CD14-positive monocyte (primary cell): ENCODE data around the gene MACROH2A2. TPM values are rescaled to one million over a fixed set of nuclear protein-coding genes. Genes with fewer than 3 reads are reported as not detected.

ENCODE experiments used
- DNase-seq, 3 donors: peaks; one replicate each; pipeline ENCODE4 v3.0.0-alpha.2; 2011 to 2022
- H2AFZ ChIP-seq: 2 replicates; pipeline ENCODE4 v1.6.0; 2012; ENCODE audit warnings: mild to moderate bottlenecking, low read depth, low read length, inconsistent platforms; ENCODE audit not compliant: insufficient read depth, poor library complexity, severe bottlenecking
- H3K27ac ChIP-seq, 2 donors: 1 replicate in 1 of 2; 2 replicates in 1 of 2; pipeline ENCODE4 v1.5.1; 2012 to 2013; ENCODE audit warnings: low read length in 2 of 2, control low read depth in 1 of 2, inconsistent platforms in 1 of 2, low read depth in 1 of 2, mild to moderate bottlenecking in 1 of 2
- H3K27me3 ChIP-seq, 2 donors: one replicate each; pipeline versions ENCODE4 v1.6.0 to v1.6.1; 2011 to 2013; ENCODE audit warnings: low read length in 2 of 2; ENCODE audit not compliant: control insufficient read depth in 2 of 2, insufficient read depth in 2 of 2
- H3K36me3 ChIP-seq, 2 donors: replicated peaks in 1 of 2; 1 replicate in 1 of 2; 2 replicates in 1 of 2; pipeline versions ENCODE4 v1.5.1 to v1.6.1; 2012 to 2013; ENCODE audit warnings: low read length in 2 of 2, control low read depth in 1 of 2, inconsistent platforms in 1 of 2, mild to moderate bottlenecking in 1 of 2; ENCODE audit not compliant: insufficient read depth in 2 of 2, control insufficient read depth in 1 of 2
- H3K4me1 ChIP-seq, 2 donors: 1 replicate in 1 of 2; 2 replicates in 1 of 2; pipeline versions ENCODE4 v1.5.1 to v1.6.1; 2012 to 2013; ENCODE audit warnings: low read length in 2 of 2, control low read depth in 1 of 2, inconsistent platforms in 1 of 2, mild to moderate bottlenecking in 1 of 2, moderate library complexity in 1 of 2; ENCODE audit not compliant: insufficient read depth in 2 of 2, control insufficient read depth in 1 of 2
- H3K4me2 ChIP-seq: replicated peaks from 2 replicates; pipeline ENCODE3; 2012; ENCODE audit warnings: low read length, moderate library complexity, mild to moderate bottlenecking; ENCODE audit not compliant: poor library complexity, severe bottlenecking; ENCODE audit errors: extremely low read depth
- H3K4me3 ChIP-seq, 3 experiments: fragments of 200-600 bp in 1 of 3; sonication (generic) in 1 of 3; replicated peaks in 1 of 3; 1 replicate in 2 of 3; 2 replicates in 1 of 3; pipeline ENCODE4 v1.5.1; 2011 to 2013; ENCODE audit warnings: low read length in 3 of 3, mild to moderate bottlenecking in 3 of 3, control low read depth in 2 of 3, low read depth in 2 of 3, inconsistent platforms in 1 of 3, moderate library complexity in 1 of 3
- H3K79me2 ChIP-seq: 2 replicates; pipeline ENCODE4 v1.6.0; 2012; ENCODE audit warnings: mild to moderate bottlenecking, control low read depth, inconsistent platforms, low read length, moderate library complexity; ENCODE audit not compliant: insufficient read depth
- H3K9ac ChIP-seq: 2 replicates; pipeline ENCODE4 v1.6.0; 2017; ENCODE audit warnings: low read length, mild to moderate bottlenecking; ENCODE audit not compliant: insufficient read depth, poor library complexity, severe bottlenecking
- H3K9me3 ChIP-seq, 2 donors: replicated peaks in 1 of 2; 1 replicate in 1 of 2; 2 replicates in 1 of 2; pipeline versions ENCODE4 v1.5.1 to v1.6.1; 2012 to 2013; ENCODE audit warnings: low read length in 2 of 2, control low read depth in 1 of 2; ENCODE audit not compliant: control insufficient read depth in 1 of 2, insufficient read depth in 1 of 2
- H4K20me1 ChIP-seq: 2 replicates; pipeline ENCODE4 v1.6.0; 2012; ENCODE audit warnings: mild to moderate bottlenecking, low read length, control low read depth, moderate library complexity; ENCODE audit not compliant: insufficient read depth
- H3K27ac Mint-ChIP-seq, 7 donors: one replicate each; pipeline ENCODE4 v1.8.0; 2020; ENCODE audit warnings: mild to moderate bottlenecking in 7 of 7, mixed read lengths in 7 of 7, moderate library complexity in 6 of 7, inconsistent platforms in 2 of 7
- H3K27me3 Mint-ChIP-seq, 3 donors: one replicate each; pipeline ENCODE4 v1.8.0; 2021 to 2022; ENCODE audit warnings: low read depth in 3 of 3, mild to moderate bottlenecking in 3 of 3, mixed read lengths in 3 of 3, moderate library complexity in 3 of 3, inconsistent platforms in 1 of 3
- H3K36me3 Mint-ChIP-seq, 2 donors: one replicate each; pipeline ENCODE4 v1.8.0; 2020; ENCODE audit warnings: mixed read lengths in 2 of 2, inconsistent platforms in 1 of 2, mild to moderate bottlenecking in 1 of 2
- H3K4me1 Mint-ChIP-seq: one replicate; pipeline ENCODE4 v1.8.0; 2020; ENCODE audit warnings: mild to moderate bottlenecking, mixed read lengths
- H3K4me3 Mint-ChIP-seq, 2 donors: one replicate each; pipeline ENCODE4 v1.8.0; 2020; ENCODE audit warnings: mild to moderate bottlenecking in 2 of 2, mixed read lengths in 2 of 2, moderate library complexity in 1 of 2
- H3K9me3 Mint-ChIP-seq, 7 donors: one replicate each; pipeline ENCODE4 v1.8.0; 2020 to 2022; ENCODE audit warnings: mixed read lengths in 7 of 7, mild to moderate bottlenecking in 6 of 7, moderate library complexity in 6 of 7, inconsistent platforms in 2 of 7
- CTCF ChIP-seq: fragments of 200-600 bp; IDR thresholded peaks from one replicate; pipeline ENCODE4 v1.8.0; 2022; ENCODE audit warnings: antibody characterized with exemption, mild to moderate bottlenecking
- WGBS: methylation state at CpG from one replicate; pipeline ENCODE4 v1.1.5; 2013; ENCODE audit warnings: missing lambda C conversion rate; ENCODE audit not compliant: insufficient coverage; 5-methylcytosine and 5-hydroxymethylcytosine counted together
- intact Hi-C, 2 donors: fragments of 100-400 bp; cut with micrococcal nuclease; formaldehyde crosslinking; loops; one replicate each; pipeline versions ENCODE4 v1.15.0 to v1.15.1; 2023
- polyA plus RNA-seq, 3 donors: library from polyadenylated mRNA; depleted of rRNA in 1 of 3; unstranded in 2 of 3; stranded (reverse) in 1 of 3; fragments of 300-500 nt in 2 of 3; fragments of >200 nt in 1 of 3; fragmentation: Illumina TruSeq in 2 of 3; gene quantifications; 1 replicate in 2 of 3; 2 replicates in 1 of 3; pipeline ENCODE4 v1.2.3, GENCODE V29; 2012 to 2021

MACROH2A2 gene
- polyA plus RNA-seq, 3 donors: 1.0 to 1.9 (median 1.7) TPM

GRCh38 chr10:70064486-70064885, 11.8 kb downstream of the MACROH2A2 start:
- Mint-ChIP-seq H3K27me3 (peaks cover 0 to 4% (median 2%) of the 10 kb centered on the region in 3 donors), H3K9me3 (peaks cover 0 to 2% (median 0%) of the 10 kb centered on the region in 7 donors), H3K36me3 (no peaks in the 10 kb centered on the region), H3K4me1 (no peaks in the 10 kb centered on the region), H3K4me3 (no peak overlapping the region), H3K27ac (peak overlapping the region in 1 of 7 donors; percentile 76)
- WGBS: 60% methylated on average over 1 of the region's 4 CpGs
- Histone ChIP-seq H3K4me2 (no peak overlapping the region), H3K9ac (no peak overlapping the region), H3K4me3 (no peak overlapping the region), H3K4me1 (no peaks in the 10 kb centered on the region), H3K9me3 (no peaks in the 10 kb centered on the region), H3K36me3 (no peaks in the 10 kb centered on the region), H2AFZ (no peak overlapping the region), H4K20me1 (no peaks in the 10 kb centered on the region), H3K79me2 (no peaks in the 10 kb centered on the region), H3K27me3 (no peaks in the 10 kb centered on the region), H3K27ac (no peak overlapping the region)
- no peak for TF ChIP-seq CTCF
- intact Hi-C loops: no loop called here
- DNase-seq: no peak

- H4K20me1 ChIP-seq: no peaks in the 10 kb centered on the region
- H3K36me3 ChIP-seq: no peaks in the 10 kb centered on the region
- no peak overlapping the region for H3K4me3 Mint-ChIP-seq
- DNase-seq: no peak
- H3K4me1 Mint-ChIP-seq: no peaks in the 10 kb centered on the region
- H3K36me3 Mint-ChIP-seq: no peaks in the 10 kb centered on the region
- no peak overlapping the region for H3K27ac ChIP-seq
- peaks cover 0 to 2% (median 0%) of the 10 kb centered on the region in 7 donors for H3K9me3 Mint-ChIP-seq
- no peak overlapping the region for H2AFZ ChIP-seq
- no peaks in the 10 kb centered on the region for H3K27me3 ChIP-seq
- intact Hi-C loops: no loop called here
- H3K4me1 ChIP-seq: no peaks in the 10 kb centered on the region
- H3K27me3 Mint-ChIP-seq: peaks cover 0 to 2% (median 0%) of the 10 kb centered on the region in 3 donors
- no peaks in the 10 kb centered on the region for H3K79me2 ChIP-seq
- no peak overlapping the region for H3K4me2 ChIP-seq
- no peaks in the 10 kb centered on the region for H3K9me3 ChIP-seq
- no peak overlapping the region for H3K4me3 ChIP-seq
- no peak for TF ChIP-seq CTCF
- H3K9ac ChIP-seq: no peak overlapping the region
- H3K27ac Mint-ChIP-seq: peak overlapping the region in 1 of 7 donors; percentile 19
- WGBS: 80% methylated on average over 1 of the region's 3 CpGs
Measured at GRCh38 chr10:70066190-70066589, 13.5 kb downstream of the MACROH2A2 start.
